ENCODE results near the gene PDCD4. TPM values are rescaled to one million over a fixed set of nuclear protein-coding genes. Genes with fewer than 3 reads are reported as not detected.

Gene PDCD4
- total RNA-seq, 2 donors from 2014 or later: 53.5 to 91.3 TPM

- TF ChIP-seq CTCF (IDR thresholded peaks at IDR 0.05): no peak
- Histone ChIP-seq H3K27me3 (replicated peaks; ENCODE audit: insufficient read depth) (no peaks in the 10 kb centered on the region), H3K27ac (no peak overlapping the region), H3K36me3 (no peaks in the 10 kb centered on the region), H3K9me3 (no peaks in the 10 kb centered on the region), H3K4me3 (no peak overlapping the region), H3K4me1 (ENCODE audit: control insufficient read depth in 1 of 2, low read depth in 2 of 2) (no peaks in the 10 kb centered on the region)
- DNase-seq (ENCODE audit: low spot score) (no peak), ATAC-seq (ENCODE audit: insufficient number of reproducible peaks, low FRiP score, low read depth) (no peak)
These were observed 24.4 kb upstream of the PDCD4 start for GRCh38 chr10:110847374-110847773.

GRCh38 chr10:110848106-110848505 is 23.6 kb upstream of the PDCD4 start:
- no peak for DNase-seq (ENCODE audit: low spot score)
- Histone ChIP-seq H3K4me1 (ENCODE audit: control insufficient read depth in 1 of 2, low read depth in 2 of 2) (no peaks in the 10 kb centered on the region), H3K9me3 (no peaks in the 10 kb centered on the region), H3K36me3 (no peaks in the 10 kb centered on the region), H3K27me3 (replicated peaks; ENCODE audit: insufficient read depth) (no peaks in the 10 kb centered on the region), H3K4me3 (no peak overlapping the region), H3K27ac (no peak overlapping the region)
- no peak for ATAC-seq (ENCODE audit: insufficient number of reproducible peaks, low FRiP score, low read depth)
- no peak for TF ChIP-seq CTCF (IDR thresholded peaks at IDR 0.05)

- no peak for TF ChIP-seq CTCF (IDR thresholded peaks at IDR 0.05)
- no peaks in the 10 kb centered on the region for H3K36me3 ChIP-seq
- no peak overlapping the region for H3K4me3 ChIP-seq
- ATAC-seq (ENCODE audit: insufficient number of reproducible peaks, low FRiP score, low read depth) (no peak), DNase-seq (ENCODE audit: low spot score) (no peak)
- no peaks in the 10 kb centered on the region for H3K9me3 ChIP-seq
- no peak overlapping the region for H3K27ac ChIP-seq
- no peaks in the 10 kb centered on the region for H3K27me3 ChIP-seq (replicated peaks; ENCODE audit: insufficient read depth)
- H3K4me1 ChIP-seq (ENCODE audit: control insufficient read depth in 1 of 2, low read depth in 2 of 2): no peaks in the 10 kb centered on the region
These were observed 21.6 kb upstream of the PDCD4 start for GRCh38 chr10:110850099-110850498.

- Histone ChIP-seq H3K27ac (no peak overlapping the region), H3K36me3 (no peaks in the 10 kb centered on the region), H3K4me3 (no peak overlapping the region), H3K9me3 (no peaks in the 10 kb centered on the region), H3K4me1 (ENCODE audit: control insufficient read depth in 1 of 2, low read depth in 2 of 2) (no peaks in the 10 kb centered on the region), H3K27me3 (replicated peaks; ENCODE audit: insufficient read depth) (no peaks in the 10 kb centered on the region)
- no peak for TF ChIP-seq CTCF (IDR thresholded peaks at IDR 0.05)
- ATAC-seq (ENCODE audit: insufficient number of reproducible peaks, low FRiP score, low read depth) (no peak), DNase-seq (ENCODE audit: low spot score) (no peak)
These were observed 20.6 kb upstream of the PDCD4 start for GRCh38 chr10:110851020-110851612.

- H3K27me3 ChIP-seq (replicated peaks; ENCODE audit: insufficient read depth): no peaks in the 10 kb centered on the region
- no peak for DNase-seq (ENCODE audit: low spot score)
- peaks cover 1 to 3% of the 10 kb centered on the region in 2 donors for H3K4me1 ChIP-seq (ENCODE audit: control insufficient read depth in 1 of 2, low read depth in 2 of 2)
- H3K4me3 ChIP-seq: no peak overlapping the region
- H3K36me3 ChIP-seq: no peaks in the 10 kb centered on the region
- H3K27ac ChIP-seq: no peak overlapping the region
- H3K9me3 ChIP-seq: no peaks in the 10 kb centered on the region
- TF ChIP-seq CTCF (IDR thresholded peaks at IDR 0.05): no peak
- ATAC-seq (ENCODE audit: insufficient number of reproducible peaks, low FRiP score, low read depth): no peak
These were observed 19.4 kb upstream of the PDCD4 start for GRCh38 chr10:110852255-110852896.
